Measurements from ENCODE around the gene DLX1. TPM values are rescaled to one million over a fixed set of nuclear protein-coding genes. Genes with fewer than 3 reads are reported as not detected.

DLX1 gene
- total RNA-seq, 1 donor = 1.8 TPM

DNA sequence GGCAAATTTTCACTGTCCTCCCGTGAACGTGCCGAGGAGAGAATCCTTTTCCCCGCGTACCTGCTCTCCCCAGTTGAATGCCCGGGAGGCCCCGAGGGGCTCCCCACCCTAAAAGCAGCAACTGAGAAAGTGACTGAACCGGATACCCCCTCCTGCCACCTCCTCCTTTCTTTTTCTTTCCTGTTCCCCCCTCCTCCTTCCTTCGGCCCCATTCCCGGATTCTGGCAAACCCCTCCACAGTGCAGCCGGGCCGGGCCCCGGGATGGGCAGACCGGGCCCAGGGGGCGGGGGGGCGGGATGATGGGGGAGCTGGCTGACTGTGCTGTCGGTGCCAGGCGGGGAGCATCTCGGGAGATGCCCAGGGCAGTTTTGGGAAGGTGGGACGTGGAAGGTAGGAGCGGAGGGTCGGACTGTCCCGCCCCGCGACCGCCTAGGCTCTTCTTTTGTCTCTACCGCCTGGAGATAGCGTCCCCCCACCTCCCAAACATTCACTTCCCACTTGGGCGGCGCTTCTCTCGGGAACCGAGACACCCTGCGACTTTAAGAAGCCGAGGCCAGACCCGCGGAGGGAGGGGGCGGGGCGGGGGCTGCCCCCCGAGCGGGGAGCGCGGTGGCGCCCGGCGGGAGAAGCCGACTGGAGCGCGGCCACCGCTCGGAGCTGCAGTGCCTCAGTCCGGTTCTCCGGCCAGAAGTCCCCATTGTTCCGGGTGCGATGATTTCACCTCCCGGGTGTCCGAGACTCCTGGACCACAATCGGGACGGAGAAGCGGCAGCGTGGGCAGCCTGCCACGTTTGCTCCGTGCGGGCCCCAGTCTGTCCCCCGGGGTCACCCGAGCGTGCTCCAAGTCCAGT lies 9.2 kb downstream of the DLX1 start:
- Histone ChIP-seq H3K79me2 (ENCODE audit: insufficient read depth, low read length) (no peaks in the 10 kb centered on the region), H3K36me3 (ENCODE audit: insufficient read depth, low read length) (no peaks in the 10 kb centered on the region), H3K4me1 (ENCODE audit: insufficient read depth, low read length) (peaks cover 36% of the 10 kb centered on the region), H3K9me3 (ENCODE audit: low read depth, low read length) (no peaks in the 10 kb centered on the region), H3K27me3 (ENCODE audit: insufficient read depth, low read length) (peaks cover 39% of the 10 kb centered on the region), H3K27ac (ENCODE audit: low read depth, low read length) (peak overlapping the region; percentile 90), H2AFZ (ENCODE audit: low read length) (peak overlapping the region; percentile 85), H3K4me2 (ENCODE audit: insufficient read depth, low read length) (peak overlapping the region; percentile 93), H3K4me3 (ENCODE audit: insufficient read depth, low read length) (peak overlapping the region; percentile 87), H4K20me1 (ENCODE audit: insufficient read depth, low read length) (no peaks in the 10 kb centered on the region)
- DNase-seq (ENCODE audit: insufficient read length, low spot score, missing footprints) = peak; percentile 94
- TF ChIP-seq, protein P1, sequence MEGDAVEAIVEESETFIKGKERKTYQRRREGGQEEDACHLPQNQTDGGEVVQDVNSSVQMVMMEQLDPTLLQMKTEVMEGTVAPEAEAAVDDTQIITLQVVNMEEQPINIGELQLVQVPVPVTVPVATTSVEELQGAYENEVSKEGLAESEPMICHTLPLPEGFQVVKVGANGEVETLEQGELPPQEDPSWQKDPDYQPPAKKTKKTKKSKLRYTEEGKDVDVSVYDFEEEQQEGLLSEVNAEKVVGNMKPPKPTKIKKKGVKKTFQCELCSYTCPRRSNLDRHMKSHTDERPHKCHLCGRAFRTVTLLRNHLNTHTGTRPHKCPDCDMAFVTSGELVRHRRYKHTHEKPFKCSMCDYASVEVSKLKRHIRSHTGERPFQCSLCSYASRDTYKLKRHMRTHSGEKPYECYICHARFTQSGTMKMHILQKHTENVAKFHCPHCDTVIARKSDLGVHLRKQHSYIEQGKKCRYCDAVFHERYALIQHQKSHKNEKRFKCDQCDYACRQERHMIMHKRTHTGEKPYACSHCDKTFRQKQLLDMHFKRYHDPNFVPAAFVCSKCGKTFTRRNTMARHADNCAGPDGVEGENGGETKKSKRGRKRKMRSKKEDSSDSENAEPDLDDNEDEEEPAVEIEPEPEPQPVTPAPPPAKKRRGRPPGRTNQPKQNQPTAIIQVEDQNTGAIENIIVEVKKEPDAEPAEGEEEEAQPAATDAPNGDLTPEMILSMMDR (IDR thresholded peaks at IDR 0.05; ENCODE audit: extremely low read depth, low read depth, low read length) = no peak

DNA sequence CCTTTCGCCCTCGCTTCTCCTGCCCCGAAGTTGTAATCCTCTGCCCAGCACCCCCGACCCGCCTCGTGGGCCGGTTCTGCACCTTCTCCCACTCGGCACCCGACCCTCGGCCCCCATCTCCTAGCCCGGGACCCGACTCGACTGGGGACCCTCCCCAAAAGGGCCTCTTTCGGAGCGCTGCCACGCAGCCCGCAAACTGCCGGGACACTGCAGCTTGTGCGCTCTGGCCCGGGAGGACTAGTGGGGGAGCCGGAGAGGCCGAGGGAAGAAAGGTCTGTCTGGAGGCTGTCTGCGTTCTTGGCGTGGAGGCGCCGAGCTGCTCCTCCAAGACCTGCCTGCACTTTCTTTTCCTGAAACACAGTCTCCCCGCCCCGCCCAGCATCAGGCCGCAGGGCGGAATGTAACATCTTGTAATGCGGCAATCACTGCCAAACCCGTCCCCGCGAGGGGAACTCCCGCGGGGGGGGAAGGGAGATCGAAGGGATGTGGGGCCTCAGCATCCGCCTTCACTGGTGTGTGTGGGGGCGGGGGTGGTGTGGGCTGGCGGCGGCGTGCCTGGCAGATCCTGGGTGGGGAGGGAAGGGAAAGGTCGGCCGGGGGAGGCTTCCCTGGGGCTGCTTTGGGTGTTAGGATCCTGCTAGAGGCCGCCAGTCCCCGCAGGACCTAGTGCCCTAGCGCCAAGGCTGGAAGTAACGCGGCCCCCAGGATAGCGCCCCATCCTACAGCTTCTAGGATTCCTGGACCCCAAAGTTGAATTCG lies 10.0 kb downstream of the DLX1 start:
- Histone ChIP-seq H3K27ac (ENCODE audit: low read depth, low read length) (peak overlapping the region; percentile 90), H3K36me3 (ENCODE audit: insufficient read depth, low read length) (no peaks in the 10 kb centered on the region), H3K9me3 (ENCODE audit: low read depth, low read length) (no peaks in the 10 kb centered on the region), H4K20me1 (ENCODE audit: insufficient read depth, low read length) (no peaks in the 10 kb centered on the region), H3K27me3 (ENCODE audit: insufficient read depth, low read length) (peaks cover 33% of the 10 kb centered on the region), H3K4me2 (ENCODE audit: insufficient read depth, low read length) (peak overlapping the region; percentile 93), H3K79me2 (ENCODE audit: insufficient read depth, low read length) (peaks cover 6% of the 10 kb centered on the region), H3K4me3 (ENCODE audit: insufficient read depth, low read length) (peak overlapping the region; percentile 87), H3K4me1 (ENCODE audit: insufficient read depth, low read length) (peaks cover 42% of the 10 kb centered on the region), H2AFZ (ENCODE audit: low read length) (peak overlapping the region; percentile 81)
- DNase-seq (ENCODE audit: insufficient read length, low spot score, missing footprints) = peak; percentile 98
- TF ChIP-seq, protein P1 (IDR thresholded peaks at IDR 0.05; ENCODE audit: extremely low read depth, low read depth, low read length) = no peak

DNA sequence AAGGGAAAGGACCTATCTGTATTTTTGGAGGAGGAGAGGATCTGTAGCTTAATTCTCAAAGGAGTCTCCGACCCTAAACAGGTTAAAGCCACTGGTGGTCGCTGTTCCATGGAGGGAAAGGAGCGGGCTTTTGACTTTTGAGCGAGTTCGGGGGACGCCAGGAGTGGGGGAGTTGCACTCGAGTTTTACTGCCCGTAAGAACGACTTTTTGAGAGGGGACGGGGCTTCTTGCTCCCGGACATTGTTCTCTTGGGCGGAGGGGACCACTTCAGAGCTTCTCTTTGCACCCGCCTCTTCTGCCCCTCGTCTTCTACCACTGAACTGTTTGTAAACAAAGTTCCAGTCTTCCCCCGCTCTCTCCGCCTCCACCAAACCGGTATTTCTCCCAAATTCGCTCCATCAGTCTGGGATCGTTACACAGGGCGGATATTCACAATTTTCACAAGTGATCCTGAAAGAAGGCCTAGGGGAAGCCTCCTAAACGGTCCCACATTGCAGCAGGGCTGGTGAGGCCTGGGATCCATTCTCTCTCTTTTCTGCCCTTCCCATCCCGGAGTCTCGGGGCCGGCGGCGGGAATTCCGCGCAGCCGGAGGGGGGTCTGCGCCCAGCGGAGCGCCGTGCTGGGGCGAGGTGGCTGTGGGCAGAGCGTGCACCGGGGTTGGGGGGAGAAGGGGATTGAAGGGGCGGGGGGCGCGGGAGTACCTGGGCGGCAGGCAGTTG lies 10.8 kb downstream of the DLX1 start:
- H3K4me3 ChIP-seq (ENCODE audit: insufficient read depth, low read length) = peak overlapping the region; percentile 87
- peak overlapping the region; percentile 93 for H3K4me2 ChIP-seq (ENCODE audit: insufficient read depth, low read length)
- peaks cover 30% of the 10 kb centered on the region for H3K27me3 ChIP-seq (ENCODE audit: insufficient read depth, low read length)
- H3K9me3 ChIP-seq (ENCODE audit: low read depth, low read length) = no peaks in the 10 kb centered on the region
- peak overlapping the region; percentile 90 for H3K27ac ChIP-seq (ENCODE audit: low read depth, low read length)
- H2AFZ ChIP-seq (ENCODE audit: low read length) = peak overlapping the region; percentile 81
- H3K79me2 ChIP-seq (ENCODE audit: insufficient read depth, low read length) = peaks cover 13% of the 10 kb centered on the region
- H3K36me3 ChIP-seq (ENCODE audit: insufficient read depth, low read length) = peaks cover 6% of the 10 kb centered on the region
- H3K4me1 ChIP-seq (ENCODE audit: insufficient read depth, low read length) = peaks cover 42% of the 10 kb centered on the region
- peak; percentile 92 for DNase-seq (ENCODE audit: insufficient read length, low spot score, missing footprints)
- TF ChIP-seq, protein P1 (IDR thresholded peaks at IDR 0.05; ENCODE audit: extremely low read depth, low read depth, low read length) = peak; percentile 27
- H4K20me1 ChIP-seq (ENCODE audit: insufficient read depth, low read length) = no peaks in the 10 kb centered on the region

Measured in osteoblast (primary cell).